HFFc6 (cell line): Measurements from ENCODE around the gene MUSK. TPM values are rescaled to one million over a fixed set of nuclear protein-coding genes. Genes with fewer than 3 reads are reported as not detected.

Experiments
- DNase-seq: peaks from one replicate; pipeline ENCODE4 v3.0.0-alpha.2; 2018
- H3K27ac Mint-ChIP-seq: 2 replicates; pipeline ENCODE4 v1.8.0; 2020; ENCODE audit warnings: mild to moderate bottlenecking, mixed read lengths
- H3K27me3 Mint-ChIP-seq: 2 replicates; pipeline ENCODE4 v1.8.0; 2021; ENCODE audit warnings: mild to moderate bottlenecking, moderate library complexity, mixed read lengths; ENCODE audit not compliant: insufficient read depth
- H3K36me3 Mint-ChIP-seq: 2 replicates; pipeline ENCODE4 v1.8.0; 2021; ENCODE audit warnings: low read depth, mixed read lengths
- H3K4me1 Mint-ChIP-seq: 2 replicates; pipeline ENCODE4 v1.8.0; 2020; ENCODE audit warnings: low read depth, mixed read lengths
- H3K4me3 Mint-ChIP-seq: 2 replicates; pipeline ENCODE4 v1.8.0; 2020; ENCODE audit warnings: mild to moderate bottlenecking, moderate library complexity, mixed read lengths
- H3K9me3 Mint-ChIP-seq: 2 replicates; pipeline ENCODE4 v1.8.0; 2020; ENCODE audit warnings: mild to moderate bottlenecking, mixed read lengths
- CTCF ChIP-seq: fragments of 200-600 bp; sonication (generic); IDR thresholded peaks from 2 replicates; pipeline ENCODE4 v1.5.0; 2021; ENCODE audit warnings: antibody characterized with exemption, mild to moderate bottlenecking
- total RNA-seq, 6 experiments: library from RNA; stranded (reverse); fragmentation: NEBNext Ultra II Directional; extraction: Animal tissue kit (Norgen Biotek cat#: 25700); gene quantifications; 2 replicates in 1 of 6; 3 replicates in 5 of 6; pipeline ENCODE4 v1.2.3, GENCODE V29; 2021

The MUSK gene
- total RNA-seq, 6 experiments from 2014 or later: 0.11 to 0.23 (median 0.14) TPM; not detected in 2

GRCh38 chr9:110755179-110755578 lies 86.6 kb downstream of the MUSK start:
- TF ChIP-seq CTCF: no peak
- Mint-ChIP-seq H3K36me3 (peaks cover 32% of the 10 kb centered on the region), H3K9me3 (peaks cover under 1% of the 10 kb centered on the region; the same call in 1 of the 2 replicates), H3K4me1 (peaks cover 67% of the 10 kb centered on the region), H3K4me3 (no peak overlapping the region), H3K27ac (peak overlapping the region; percentile 5; the same call in 1 of the 2 replicates), H3K27me3 (0 out of 2 replicates have a peak, but pooled peaks cover 2% of the 10 kb centered on the region)
- no peak for DNase-seq

GRCh38 chr9:110758201-110758600 lies 89.6 kb downstream of the MUSK start:
- Mint-ChIP-seq H3K36me3 (peaks cover 30% of the 10 kb centered on the region), H3K27ac (no peak overlapping the region), H3K27me3 (0 out of 2 replicates have a peak, but pooled peaks cover under 1% of the 10 kb centered on the region), H3K4me3 (no peak overlapping the region), H3K9me3 (peaks cover 7% of the 10 kb centered on the region; the same call in 1 of the 2 replicates), H3K4me1 (peaks cover 51% of the 10 kb centered on the region)
- TF ChIP-seq CTCF: no peak
- no peak for DNase-seq

- Mint-ChIP-seq H3K27ac (peak overlapping the region; percentile 32), H3K27me3 (no peaks in the 10 kb centered on the region; the same call in 1 of the 2 replicates), H3K4me3 (no peak overlapping the region), H3K9me3 (peaks cover 7% of the 10 kb centered on the region; the same call in 1 of the 2 replicates), H3K4me1 (peaks cover 45% of the 10 kb centered on the region), H3K36me3 (peaks cover 39% of the 10 kb centered on the region)
- DNase-seq: no peak
- no peak for TF ChIP-seq CTCF
Observed at GRCh38 chr9:110762783-110763182, 94.2 kb downstream of the MUSK start.

- Mint-ChIP-seq H3K27ac (peak overlapping the region; percentile 39), H3K4me3 (no peak overlapping the region), H3K4me1 (peaks cover 45% of the 10 kb centered on the region), H3K27me3 (no peaks in the 10 kb centered on the region; the same call in 1 of the 2 replicates), H3K9me3 (peaks cover 7% of the 10 kb centered on the region; the same call in 1 of the 2 replicates), H3K36me3 (peaks cover 36% of the 10 kb centered on the region)
- no peak for TF ChIP-seq CTCF
- DNase-seq: no peak
Observed at GRCh38 chr9:110763568-110763967, 95.0 kb downstream of the MUSK start.

GRCh38 chr9:110764006-110764405 lies 95.4 kb downstream of the MUSK start:
- Mint-ChIP-seq H3K4me3 (no peak overlapping the region), H3K27me3 (no peaks in the 10 kb centered on the region; the same call in 1 of the 2 replicates), H3K9me3 (peaks cover 7% of the 10 kb centered on the region; the same call in 1 of the 2 replicates), H3K36me3 (peaks cover 32% of the 10 kb centered on the region), H3K27ac (no peak overlapping the region), H3K4me1 (peaks cover 49% of the 10 kb centered on the region)
- TF ChIP-seq CTCF: no peak
- DNase-seq: no peak
